Amygdala (tissue), 56 donors: ENCODE data around the gene STRN3.
"Not testable (repeated sequence)": the region's sequence is repeated elsewhere in the genome, so short reads cannot be mapped to it uniquely, and the experiment has no call there.

ENCODE experiments used
- DNase-seq, 56 donors: peaks; one replicate each; lab custom pipeline; 2025; lab: John Stamatoyannopoulos, UW

STRN3 gene

GRCh38 chr14:31037709-31038221 is 11.6 kb upstream of the STRN3 start:
- no peak for DNase-seq

GRCh38 chr14:31036552-31036951 is 10.4 kb upstream of the STRN3 start:
- no peak for DNase-seq

- no peak for DNase-seq
Observed at GRCh38 chr14:31030469-31030868, 4.3 kb upstream of the STRN3 start.

DNA sequence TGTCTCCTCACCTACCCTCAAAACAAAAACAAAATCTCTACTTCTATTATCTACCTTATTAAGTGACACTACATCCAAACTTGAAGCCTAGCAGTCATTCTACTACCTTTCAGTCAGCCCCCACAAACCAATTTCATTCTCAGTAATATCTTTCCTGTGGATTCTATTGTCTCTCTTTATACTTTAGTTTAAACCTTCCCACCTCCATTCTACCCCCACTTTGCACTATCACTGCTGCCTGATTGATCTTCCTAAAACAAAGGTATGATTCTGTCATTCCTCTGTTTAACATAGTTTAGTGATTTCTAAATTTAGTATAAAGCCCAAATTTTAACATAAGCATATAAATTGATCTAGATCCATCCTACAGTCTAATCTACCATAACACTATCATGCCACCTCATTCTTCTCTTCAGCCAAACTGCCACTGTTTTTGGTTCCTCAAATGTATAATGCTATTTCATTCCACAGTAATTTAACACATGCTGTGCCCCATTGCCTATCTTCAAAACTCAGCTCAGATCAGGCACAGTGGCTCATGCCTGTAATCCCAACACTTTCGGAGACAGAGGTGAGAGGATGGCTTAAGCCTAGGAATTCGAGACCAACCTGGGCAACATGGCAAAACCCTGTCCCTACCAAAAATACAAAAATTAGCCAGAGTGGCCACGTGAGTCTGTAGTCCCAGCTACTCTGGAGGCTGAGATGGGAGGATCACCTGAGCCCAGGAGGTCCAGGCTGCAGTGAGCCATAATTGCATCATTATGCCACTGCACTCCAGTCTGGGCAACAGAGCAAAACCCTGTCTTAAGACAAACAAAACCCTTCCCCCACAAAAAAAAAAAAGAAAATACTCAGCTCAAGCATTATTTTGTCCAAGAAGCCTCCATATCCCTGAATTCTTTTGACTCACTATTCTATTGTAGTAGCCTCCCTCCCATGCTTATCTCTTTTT is 3.1 kb upstream of the STRN3 start:
- DNase-seq = no peak

GRCh38 chr14:31027847-31028246 is 1.7 kb upstream of the STRN3 start:
- no peak for DNase-seq

DNA sequence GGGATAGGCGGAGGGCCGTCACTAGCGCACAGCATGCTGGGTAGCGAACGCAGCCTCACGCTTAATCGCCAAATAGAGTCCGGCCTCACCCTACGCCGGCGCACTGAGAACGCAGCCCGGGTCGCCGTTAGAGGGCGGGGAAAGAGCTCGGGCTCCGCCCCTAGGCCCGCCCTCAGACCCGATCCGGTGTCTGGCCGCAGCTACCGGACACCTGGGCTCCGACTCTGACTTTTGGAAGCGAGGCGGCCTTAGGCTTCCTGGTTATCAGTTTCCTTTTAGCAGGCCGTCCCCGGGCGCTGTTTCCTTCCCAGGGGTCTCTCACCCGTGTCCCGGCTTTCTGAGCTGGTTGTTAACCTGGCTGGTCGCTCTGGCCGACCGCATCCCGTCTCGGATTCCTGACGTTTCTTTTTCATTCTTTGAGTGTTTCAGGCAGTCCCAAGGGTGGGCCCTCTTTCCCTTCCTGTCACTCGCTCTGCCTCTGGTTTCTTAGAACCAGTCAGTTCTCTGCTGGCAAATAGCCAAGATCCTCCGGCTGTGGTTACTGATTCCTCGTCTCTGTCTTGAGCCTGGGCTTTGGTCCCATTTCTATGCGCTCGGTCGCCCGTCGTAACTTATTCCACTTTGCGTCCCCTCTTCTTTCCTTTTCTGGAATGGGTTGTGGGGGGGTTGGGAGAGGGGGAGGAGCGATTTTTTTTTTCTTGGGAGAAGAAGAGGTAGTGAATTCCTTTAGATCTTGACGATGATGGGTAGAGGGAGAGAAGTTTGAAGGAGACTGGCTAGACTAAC is 464 bp upstream of the STRN3 start:
- peak; percentile 55 to 98 (median 94) for DNase-seq

- DNase-seq = peak in 50 of 56 donors; percentile 3 to 79 (median 46)
Observed at GRCh38 chr14:31025367-31026076, 657 bp downstream of the STRN3 start, which contains the start of gene AP4S1. Gene AP4S1, plus strand, starts transcription at chr14:31025649. Its CDS starts 40,548 bp downstream, at chr14:31066197.

DNA sequence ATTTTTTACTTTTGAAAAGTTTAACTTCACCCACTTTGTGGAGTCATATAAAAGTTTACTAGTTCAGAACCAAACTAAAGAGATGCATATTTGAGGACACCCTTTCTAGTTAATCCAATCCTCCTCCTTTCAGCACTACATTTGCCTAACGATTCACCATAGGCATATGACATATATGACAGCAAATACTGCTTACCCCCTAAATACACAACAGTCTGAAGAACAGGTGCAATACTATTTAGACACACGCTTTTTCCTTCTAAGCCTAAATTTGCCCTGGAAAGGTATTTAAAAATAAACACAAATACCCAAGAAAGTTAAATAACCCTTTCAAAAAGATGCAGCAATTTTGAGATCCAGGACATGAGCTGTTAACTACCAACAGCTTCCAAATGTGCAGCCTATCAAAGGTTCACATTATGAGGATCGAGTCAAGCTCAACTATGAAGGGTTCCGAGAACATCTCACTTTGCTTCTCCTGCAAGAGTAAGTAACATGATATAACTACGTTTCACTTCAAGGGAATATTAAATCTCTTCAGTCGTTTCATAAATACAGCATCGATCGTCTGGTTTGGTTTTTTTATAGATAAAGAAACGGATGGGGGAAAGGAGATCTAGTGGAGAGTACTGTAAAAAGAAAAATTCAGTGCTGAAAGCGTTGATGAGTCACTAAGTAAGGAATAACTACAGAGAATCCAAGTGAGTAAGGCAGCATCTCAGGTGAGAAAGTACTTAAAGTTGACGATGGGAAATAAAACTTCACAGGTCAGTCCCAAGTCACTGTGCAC is 1.4 kb downstream of the STRN3 start:
- no peak for DNase-seq

DNA sequence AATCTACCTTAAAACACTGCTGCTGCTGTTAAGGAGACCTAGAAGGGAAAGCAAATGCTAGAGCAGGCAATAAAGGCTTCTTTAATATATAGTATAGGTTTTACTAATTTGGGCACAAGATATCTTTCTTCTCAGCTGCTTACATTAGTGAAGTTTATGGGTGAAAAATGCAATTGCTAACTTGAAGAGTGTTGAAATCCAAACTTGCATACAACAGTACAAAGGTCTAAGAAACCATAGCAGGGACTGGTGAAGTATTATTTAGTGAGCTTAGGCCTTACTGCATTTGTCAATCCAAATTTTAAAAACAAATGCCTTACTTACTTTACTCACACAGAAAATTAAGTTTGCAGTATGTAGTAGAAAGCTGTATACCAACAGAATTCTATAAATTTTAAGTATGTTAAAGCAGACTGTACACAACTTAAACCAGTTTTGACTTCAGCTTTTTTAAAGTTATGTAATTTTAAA is 2.1 kb downstream of the STRN3 start:
- DNase-seq = no peak

GRCh38 chr14:31022386-31022785 is 3.8 kb downstream of the STRN3 start:
- DNase-seq = no peak

DNA sequence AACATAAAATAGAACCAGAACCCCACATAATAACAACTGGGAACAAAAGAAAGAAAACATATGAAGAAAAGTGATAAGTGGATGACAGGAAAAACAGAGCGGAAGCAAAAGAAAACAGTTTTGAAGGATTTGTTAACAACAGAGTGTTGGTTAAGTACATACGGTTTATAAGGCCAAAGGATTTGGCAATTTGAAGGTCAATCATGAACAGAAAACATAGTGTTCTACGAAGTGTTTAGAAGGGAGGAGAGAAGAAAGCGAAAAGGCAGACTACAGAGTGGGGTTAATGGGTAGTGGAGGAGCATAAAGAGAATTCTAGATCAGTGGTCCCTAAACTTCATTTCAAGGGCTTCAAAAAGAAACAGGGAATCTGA is 4.6 kb downstream of the STRN3 start:
- no peak for DNase-seq

GRCh38 chr14:31020834-31021575 is 5.2 kb downstream of the STRN3 start:
- DNase-seq = no peak

DNA sequence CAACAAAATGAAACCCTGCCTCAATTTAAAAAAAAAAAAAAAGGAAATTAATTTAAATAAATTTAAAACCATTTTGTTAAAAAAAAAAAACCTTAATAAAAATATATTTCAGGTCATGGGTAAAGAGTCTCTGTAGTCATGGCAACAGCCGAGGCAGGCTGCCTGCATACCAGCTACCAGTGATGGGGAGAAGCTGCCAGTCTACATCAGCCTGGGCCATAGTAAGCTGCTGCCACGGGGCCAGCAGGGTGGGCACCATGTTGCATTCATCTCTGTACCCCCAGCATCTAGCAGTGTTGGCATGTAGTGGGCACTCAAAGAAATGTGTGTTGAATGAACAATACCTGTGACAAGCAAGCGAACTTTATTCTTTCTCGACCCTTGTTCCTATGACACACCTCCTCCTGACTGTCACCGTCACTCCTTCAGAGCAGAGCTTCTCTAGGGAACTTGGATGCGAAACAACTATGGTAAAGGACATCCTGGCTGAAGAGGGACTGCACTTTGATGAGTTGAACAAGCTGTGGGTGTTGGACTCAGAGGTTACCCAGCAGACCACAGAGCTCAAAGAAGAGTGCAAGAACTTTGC is 8.0 kb downstream of the STRN3 start:
- peak in 1 of 56 donors; percentile 2 for DNase-seq

DNA sequence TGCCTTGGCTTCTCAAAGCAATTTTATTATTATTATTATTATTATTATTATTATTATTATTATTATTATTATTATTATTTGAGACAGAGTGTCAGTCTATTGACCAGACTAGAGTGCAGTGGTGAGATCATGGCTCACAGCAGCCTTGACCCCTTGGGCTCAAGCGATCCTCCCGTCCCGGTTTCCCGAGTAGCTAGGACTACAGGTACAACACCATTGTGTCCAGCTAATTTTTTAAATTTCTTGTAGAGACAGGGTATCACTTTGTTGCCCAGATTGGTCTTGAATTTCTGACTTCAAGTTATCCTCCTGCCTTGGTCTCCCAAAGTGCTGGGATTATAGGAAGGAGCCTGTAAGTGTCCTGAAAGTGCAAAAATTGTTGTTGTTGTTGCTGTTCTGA is 12.3 kb downstream of the STRN3 start:
- no peak for DNase-seq

GRCh38 chr14:31010935-31011334 is 15.2 kb downstream of the STRN3 start:
- DNase-seq = no peak

DNA sequence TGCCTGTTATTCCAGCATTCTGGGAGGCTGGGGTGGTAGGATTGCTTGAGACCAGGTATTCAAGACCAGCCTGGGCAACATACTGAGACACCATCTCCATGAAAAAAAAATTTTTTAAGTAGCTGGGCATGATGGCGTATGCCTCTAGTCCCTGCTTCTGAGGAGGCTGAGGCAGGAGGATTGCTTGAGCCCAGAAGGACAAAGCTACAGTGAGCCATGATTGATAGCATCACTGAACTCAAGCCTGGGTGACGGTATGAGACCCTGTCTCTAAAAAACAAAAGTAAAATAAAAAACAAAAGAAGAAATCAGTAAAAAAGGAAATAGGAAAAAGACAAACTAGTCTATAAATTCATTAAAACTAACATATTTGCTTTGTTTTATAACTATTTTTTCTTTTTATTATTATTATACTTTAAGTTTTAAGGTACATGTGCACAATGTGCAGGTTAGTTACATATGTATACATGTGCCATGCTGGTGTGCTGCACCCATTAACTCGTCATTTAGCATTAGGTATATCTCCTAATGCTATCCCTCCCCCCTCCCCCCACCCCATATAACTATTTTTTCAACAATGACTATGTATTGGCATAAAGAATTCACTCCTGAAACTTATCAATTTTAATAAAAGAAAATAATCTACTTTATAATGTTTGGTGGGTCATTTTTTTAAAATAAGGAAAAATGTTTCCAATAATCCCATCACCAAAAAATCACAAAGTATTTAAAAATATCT is 16.2 kb downstream of the STRN3 start:
- no peak for DNase-seq

- no peak for DNase-seq
Observed at GRCh38 chr14:31006703-31007102, 19.5 kb downstream of the STRN3 start.

DNA sequence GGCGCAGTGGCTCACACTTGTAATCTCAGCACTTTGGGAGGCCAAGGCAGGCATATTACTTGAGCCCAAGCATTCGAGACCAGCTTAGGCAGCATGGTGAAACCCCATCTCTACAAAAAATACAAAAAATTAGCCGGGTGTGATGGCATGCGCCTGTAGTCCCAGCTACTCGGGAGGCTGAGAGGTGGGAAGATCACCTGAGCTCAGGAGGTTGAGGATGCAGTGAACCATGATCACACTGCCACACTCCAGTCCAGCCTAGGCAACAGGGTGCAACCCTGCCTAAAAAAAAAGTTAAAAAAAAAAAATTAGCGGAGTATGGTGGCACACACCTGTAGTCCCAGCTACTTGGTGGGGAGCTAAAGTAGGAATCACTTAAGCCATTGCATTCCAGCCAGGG is 22.2 kb downstream of the STRN3 start:
- not testable (repeated sequence) for DNase-seq
